Mesenchymal stem cell (in vitro differentiated cells and primary cell): ENCODE results near the gene PRKG1.
"Not testable (repeated sequence)": the region's sequence is repeated elsewhere in the genome, so short reads cannot be mapped to it uniquely, and the experiment has no call there.

Experiments used
- DNase-seq: peaks from one replicate; pipeline ENCODE4 v3.0.0-alpha.2; 2013
- H2AFZ ChIP-seq: one replicate; pipeline ENCODE4 v1.6.1; 2013; ENCODE audit warnings: low read depth, mild to moderate bottlenecking, control low read depth, inconsistent platforms, low read length, moderate library complexity
- H2AK5ac ChIP-seq: 2 replicates; pipeline ENCODE4 v1.6.1; 2013; ENCODE audit warnings: low read length, moderate library complexity, mild to moderate bottlenecking, inconsistent platforms; ENCODE audit not compliant: severe bottlenecking
- H2BK120ac ChIP-seq: one replicate; pipeline ENCODE4 v1.6.1; 2013; ENCODE audit warnings: low read depth, mild to moderate bottlenecking, inconsistent platforms, low read length, moderate library complexity
- H2BK12ac ChIP-seq, 2 experiments: one replicate each; pipeline ENCODE4 v1.6.1; 2013; ENCODE audit warnings: inconsistent platforms in 2 of 2, low read length in 2 of 2, mild to moderate bottlenecking in 2 of 2, moderate library complexity in 2 of 2, control low read depth in 1 of 2
- H2BK15ac ChIP-seq: one replicate; pipeline ENCODE4 v1.6.1; 2013; ENCODE audit warnings: mild to moderate bottlenecking, low read depth, inconsistent platforms; ENCODE audit not compliant: poor library complexity, severe bottlenecking
- H2BK5ac ChIP-seq: 2 replicates; pipeline ENCODE4 v1.6.1; 2013; ENCODE audit warnings: low read depth, mild to moderate bottlenecking, low read length, control low read depth, inconsistent platforms; ENCODE audit not compliant: poor library complexity, severe bottlenecking
- H3K14ac ChIP-seq, 2 experiments: one replicate each; pipeline ENCODE4 v1.6.1; 2013; ENCODE audit warnings: inconsistent platforms in 2 of 2, low read length in 2 of 2, control low read depth in 1 of 2, mild to moderate bottlenecking in 1 of 2, moderate library complexity in 1 of 2
- H3K18ac ChIP-seq, 2 experiments: one replicate each; pipeline ENCODE4 v1.6.1; 2013; ENCODE audit warnings: inconsistent platforms in 2 of 2, low read length in 2 of 2, control low read depth in 1 of 2, low read depth in 1 of 2, mild to moderate bottlenecking in 1 of 2
- H3K23ac ChIP-seq, 2 experiments: one replicate each; pipeline ENCODE4 v1.6.1; 2013; ENCODE audit warnings: inconsistent platforms in 2 of 2, low read length in 2 of 2, mild to moderate bottlenecking in 2 of 2, moderate library complexity in 2 of 2, control low read depth in 1 of 2
- H3K27ac ChIP-seq: 2 replicates; pipeline ENCODE4 v1.5.1; 2013; ENCODE audit warnings: mild to moderate bottlenecking, moderate library complexity, low read length, control low read depth, inconsistent platforms; ENCODE audit not compliant: poor library complexity, severe bottlenecking
- H3K27me3 ChIP-seq, 2 experiments: 2 replicates each; pipeline versions ENCODE4 v1.6.1 to v1.7.0; 2013; ENCODE audit warnings: low read length in 2 of 2, mild to moderate bottlenecking in 2 of 2, moderate library complexity in 2 of 2, control low read depth in 1 of 2, inconsistent platforms in 1 of 2; ENCODE audit not compliant: control insufficient read depth in 1 of 2, insufficient read depth in 1 of 2
- H3K36me3 ChIP-seq, 2 experiments: 2 replicates each; pipeline versions ENCODE4 v1.6.1 to v1.7.0; 2013; ENCODE audit warnings: low read length in 2 of 2, control low read depth in 1 of 2, inconsistent platforms in 1 of 2, low read depth in 1 of 2, mild to moderate bottlenecking in 1 of 2; ENCODE audit not compliant: insufficient read depth in 2 of 2, control insufficient read depth in 1 of 2
- H3K4ac ChIP-seq, 2 experiments: one replicate each; pipeline ENCODE4 v1.6.1; 2013; ENCODE audit warnings: inconsistent platforms in 2 of 2, low read length in 2 of 2, mild to moderate bottlenecking in 2 of 2, moderate library complexity in 2 of 2, control low read depth in 1 of 2, low read depth in 1 of 2
- H3K4me1 ChIP-seq: 2 replicates; pipeline ENCODE4 v1.6.1; 2013; ENCODE audit warnings: low read depth, low read length, control low read depth; ENCODE audit not compliant: control insufficient read depth, insufficient read depth
- H3K4me2 ChIP-seq: 2 replicates; pipeline ENCODE4 v1.6.1; 2013; ENCODE audit warnings: low read length, mild to moderate bottlenecking, inconsistent platforms; ENCODE audit not compliant: poor library complexity, severe bottlenecking
- H3K4me3 ChIP-seq, 2 experiments: 2 replicates each; pipeline versions ENCODE4 v1.5.1 to v1.7.0; 2013; ENCODE audit warnings: low read length in 2 of 2, mild to moderate bottlenecking in 2 of 2, control low read depth in 1 of 2, low read depth in 1 of 2; ENCODE audit not compliant: insufficient read depth in 1 of 2
- H3K79me1 ChIP-seq: replicated peaks from 2 replicates; pipeline ENCODE4 v1.6.1; 2013; ENCODE audit warnings: mild to moderate bottlenecking, control low read depth, low read length, inconsistent platforms; ENCODE audit not compliant: poor library complexity, severe bottlenecking
- H3K9ac ChIP-seq: 2 replicates; pipeline ENCODE4 v1.7.0; 2013; ENCODE audit warnings: mild to moderate bottlenecking, low read length, moderate library complexity
- H3K9me3 ChIP-seq: 2 replicates; pipeline ENCODE4 v1.7.0; 2013; ENCODE audit warnings: mild to moderate bottlenecking, low read length; ENCODE audit not compliant: control insufficient read depth
- H4K8ac ChIP-seq: one replicate; pipeline ENCODE4 v1.6.1; 2013; ENCODE audit warnings: inconsistent platforms, mild to moderate bottlenecking, low read length, moderate library complexity
- H4K91ac ChIP-seq: one replicate; pipeline ENCODE4 v1.6.1; 2013; ENCODE audit warnings: mild to moderate bottlenecking, low read length, inconsistent platforms
- WGBS: methylation state at CpG from one replicate; pipeline ENCODE4 v1.1.7; 2013; ENCODE audit warnings: mixed read lengths; 5-methylcytosine and 5-hydroxymethylcytosine counted together

The PRKG1 gene

GRCh38 chr10:51384971-51385370 is 310.7 kb downstream of the PRKG1 start:
- no peak for DNase-seq
- no peak overlapping the region for H2AK5ac ChIP-seq
- H3K23ac ChIP-seq, result no peak overlapping the region
- no peak overlapping the region for H3K4ac ChIP-seq
- H3K27ac ChIP-seq, result no peak overlapping the region
- H2BK12ac ChIP-seq, result no peak overlapping the region
- H3K18ac ChIP-seq, result no peak overlapping the region
- H3K9me3 ChIP-seq, result no peaks in the 10 kb centered on the region
- H3K79me1 ChIP-seq, result no peaks in the 10 kb centered on the region
- no peak overlapping the region for H3K4me3 ChIP-seq
- no peak overlapping the region for H2AFZ ChIP-seq
- no peak overlapping the region for H2BK120ac ChIP-seq
- no peak overlapping the region for H3K9ac ChIP-seq
- no peak overlapping the region for H3K4me2 ChIP-seq
- H2BK5ac ChIP-seq, result no peak overlapping the region
- 92% methylated on average over 1 of the region's 3 CpGs for WGBS
- H4K8ac ChIP-seq, result no peak overlapping the region
- no peak overlapping the region for H2BK15ac ChIP-seq
- peaks cover 0 to under 1% of the 10 kb centered on the region in 2 experiments for H3K36me3 ChIP-seq
- peaks cover 2% of the 10 kb centered on the region for H3K4me1 ChIP-seq
- no peaks in the 10 kb centered on the region for H3K27me3 ChIP-seq
- H4K91ac ChIP-seq, result no peak overlapping the region
- H3K14ac ChIP-seq, result no peak overlapping the region

GRCh38 chr10:51386248-51386885 is 312.1 kb downstream of the PRKG1 start:
- no peak overlapping the region for H2AK5ac ChIP-seq
- H2BK5ac ChIP-seq, result no peak overlapping the region
- no peaks in the 10 kb centered on the region for H3K27me3 ChIP-seq
- H3K4me2 ChIP-seq, result no peak overlapping the region
- no peak overlapping the region for H2BK120ac ChIP-seq
- H3K18ac ChIP-seq, result no peak overlapping the region
- H3K27ac ChIP-seq, result no peak overlapping the region
- H4K8ac ChIP-seq, result no peak overlapping the region
- H3K36me3 ChIP-seq, result no peaks in the 10 kb centered on the region
- H3K4ac ChIP-seq, result peak overlapping the region in 1 of 2 experiments; percentile 8
- H3K23ac ChIP-seq, result no peak overlapping the region
- H3K4me1 ChIP-seq, result peaks cover 2% of the 10 kb centered on the region
- no peaks in the 10 kb centered on the region for H3K79me1 ChIP-seq
- no peak for DNase-seq
- H3K9ac ChIP-seq, result no peak overlapping the region
- no peak overlapping the region for H4K91ac ChIP-seq
- no peak overlapping the region for H2BK12ac ChIP-seq
- no peak overlapping the region for H2AFZ ChIP-seq
- WGBS, result 93% methylated on average over 3 of the region's 3 CpGs
- H3K9me3 ChIP-seq, result no peaks in the 10 kb centered on the region
- H3K4me3 ChIP-seq, result no peak overlapping the region
- H3K14ac ChIP-seq, result no peak overlapping the region
- H2BK15ac ChIP-seq, result no peak overlapping the region

DNA sequence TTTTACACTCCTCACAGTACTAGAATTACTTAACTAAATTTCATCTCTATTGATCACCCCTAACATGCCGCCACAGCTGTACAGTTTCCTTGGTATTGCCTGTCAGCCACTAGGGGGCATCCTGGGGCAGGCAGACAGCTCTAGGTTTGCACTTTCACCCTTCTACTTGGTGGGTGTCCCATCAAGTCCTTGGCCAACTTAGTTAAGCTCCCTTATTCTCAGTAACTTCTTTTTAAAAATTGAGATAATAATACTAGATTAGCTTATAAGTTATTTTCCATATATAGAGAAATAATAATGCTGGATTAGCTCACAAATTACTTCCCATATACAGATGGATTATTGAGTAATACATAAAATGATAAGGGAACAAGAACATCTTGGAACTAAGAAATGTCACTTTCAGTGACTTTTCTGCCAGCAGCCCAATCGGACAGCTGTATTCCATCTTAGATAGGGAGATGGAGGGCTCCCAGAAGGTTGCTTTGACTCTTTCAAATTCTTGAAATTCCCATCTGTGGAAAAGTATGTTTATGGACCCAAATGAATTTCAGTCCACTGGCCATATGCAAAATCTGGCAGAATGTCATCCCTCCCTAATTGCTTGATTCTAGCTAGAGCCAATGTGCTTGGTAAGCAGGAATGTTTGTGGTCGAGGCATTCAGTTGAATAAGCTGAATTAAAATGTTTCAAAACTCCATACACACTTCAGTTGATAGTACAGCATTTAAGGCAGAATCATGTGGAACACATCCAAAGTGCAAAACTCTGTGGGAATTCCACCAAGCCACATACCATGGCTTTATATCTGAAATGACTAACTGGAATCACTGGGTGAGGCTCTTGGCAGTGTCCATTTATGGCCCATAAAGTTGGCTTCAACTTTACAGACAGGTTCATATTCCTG is 315.4 kb downstream of the PRKG1 start:
- Histone ChIP-seq H2AFZ (no peak overlapping the region), H2BK12ac (no peak overlapping the region), H2BK15ac (no peak overlapping the region), H3K9me3 (no peaks in the 10 kb centered on the region), H3K14ac (no peak overlapping the region), H4K8ac (no peak overlapping the region), H3K36me3 (no peaks in the 10 kb centered on the region), H3K23ac (no peak overlapping the region), H3K4ac (no peak overlapping the region), H3K27me3 (no peaks in the 10 kb centered on the region), H2AK5ac (peak overlapping the region; percentile 99), H2BK120ac (no peak overlapping the region), H3K4me2 (no peak overlapping the region), H3K9ac (no peak overlapping the region), H3K79me1 (no peaks in the 10 kb centered on the region), H3K27ac (peak overlapping the region; percentile 86), H3K4me1 (peaks cover 3% of the 10 kb centered on the region), H4K91ac (no peak overlapping the region), H3K4me3 (no peak overlapping the region), H3K18ac (no peak overlapping the region), H2BK5ac (peak overlapping the region; percentile 79)
- 66% methylated on average over 3 of the region's 3 CpGs for WGBS
- DNase-seq, result peak; percentile 59

GRCh38 chr10:51393006-51393405 is 318.7 kb downstream of the PRKG1 start:
- H3K4me1 ChIP-seq, H2BK120ac ChIP-seq, H3K27ac ChIP-seq, H3K23ac ChIP-seq, DNase-seq, H2AK5ac ChIP-seq, H4K91ac ChIP-seq, H3K4ac ChIP-seq, H2BK5ac ChIP-seq, H2AFZ ChIP-seq, H3K36me3 ChIP-seq, H4K8ac ChIP-seq, H3K9ac ChIP-seq, H3K9me3 ChIP-seq, H2BK12ac ChIP-seq, H3K14ac ChIP-seq, H3K4me2 ChIP-seq, H3K27me3 ChIP-seq, H3K79me1 ChIP-seq, H3K18ac ChIP-seq, H3K4me3 ChIP-seq, H2BK15ac ChIP-seq: not testable (repeated sequence)
- WGBS, result 97% methylated on average over 28 of the region's 29 CpGs
